Bone marrow (tissue), 2 donors: ENCODE data around the gene UBE2D2.
"Not testable (repeated sequence)": the region's sequence is repeated elsewhere in the genome, so short reads cannot be mapped to it uniquely, and the experiment has no call there.

Source experiments
- DNase-seq, 2 donors: peaks; one replicate each; lab custom pipeline; 2025; lab: John Stamatoyannopoulos, UW

UBE2D2 gene

DNA sequence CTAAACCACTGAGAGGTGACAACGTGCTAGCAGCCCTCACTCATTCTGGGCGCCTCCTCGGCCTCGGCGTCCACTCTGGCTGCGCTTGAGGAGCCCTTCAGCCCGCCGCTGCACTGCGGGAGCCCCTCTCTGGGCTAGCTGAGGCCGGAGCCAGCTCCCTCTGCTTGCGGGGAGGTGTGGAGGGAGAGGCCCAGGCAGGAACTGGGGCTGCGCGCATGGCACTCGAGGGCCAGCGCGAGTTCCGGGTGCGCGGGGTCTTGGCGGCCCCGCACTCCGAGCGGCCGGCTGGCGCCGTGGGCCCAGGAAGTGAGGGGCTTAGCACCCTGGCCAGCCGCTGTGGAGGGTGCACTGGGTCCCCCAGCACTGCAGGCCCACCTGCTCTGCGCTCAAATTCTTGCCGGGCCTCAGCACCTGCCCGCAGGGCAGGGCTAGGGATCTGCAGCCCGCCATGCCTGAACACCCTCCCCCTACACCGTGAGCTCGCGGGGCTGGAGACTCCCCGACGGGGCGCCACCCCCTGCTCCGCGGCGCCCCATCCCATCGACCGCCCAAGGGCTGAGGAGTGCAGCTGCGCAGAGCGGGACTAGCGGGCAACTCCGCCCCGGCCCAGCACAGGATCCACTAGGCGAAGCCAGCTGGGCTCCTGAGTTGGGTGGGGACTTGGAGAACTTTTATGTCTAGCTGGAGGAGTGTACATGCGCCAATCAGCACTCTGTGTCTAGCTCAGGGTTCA lies 11.8 kb upstream of the UBE2D2 start:
- no peak for DNase-seq

DNA sequence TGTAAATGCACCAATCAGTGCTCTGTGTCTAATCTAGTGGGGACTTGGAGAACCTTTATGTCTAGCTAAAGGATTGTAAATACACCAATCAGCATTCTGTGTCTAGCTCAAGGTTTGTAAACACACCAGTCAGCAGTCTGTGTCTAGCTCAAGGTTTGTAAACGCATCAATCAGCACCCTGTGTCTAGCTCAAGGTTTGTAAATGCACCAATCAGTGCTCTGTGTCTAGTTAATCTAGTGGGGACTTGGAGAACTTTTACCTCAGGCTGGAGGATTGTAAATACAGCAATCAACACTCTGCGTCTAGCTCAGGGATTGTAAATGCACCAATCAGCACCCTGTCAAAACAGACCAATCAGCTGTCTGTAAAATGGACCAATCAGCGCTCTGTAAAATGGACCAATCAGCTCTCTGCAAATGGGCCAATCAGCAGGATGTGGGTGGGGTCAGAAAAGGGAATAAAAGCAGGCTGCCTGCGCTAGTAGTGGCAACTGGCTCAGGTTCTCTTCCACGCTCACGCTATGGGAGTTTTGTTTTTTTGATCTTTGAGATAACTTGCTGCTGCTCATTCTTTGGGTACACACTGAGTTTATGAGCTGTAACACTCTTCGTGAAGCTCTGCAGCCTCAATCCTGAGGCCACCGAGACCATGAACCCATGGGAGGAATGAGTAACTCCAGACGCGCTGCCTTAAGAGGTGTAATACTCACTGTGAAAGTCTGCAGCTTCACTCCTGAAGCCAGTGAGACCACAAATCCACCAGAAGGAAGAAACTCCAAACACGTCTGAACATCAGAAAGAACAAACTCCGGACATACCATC lies 10.9 kb upstream of the UBE2D2 start:
- not testable (repeated sequence) for DNase-seq

DNA sequence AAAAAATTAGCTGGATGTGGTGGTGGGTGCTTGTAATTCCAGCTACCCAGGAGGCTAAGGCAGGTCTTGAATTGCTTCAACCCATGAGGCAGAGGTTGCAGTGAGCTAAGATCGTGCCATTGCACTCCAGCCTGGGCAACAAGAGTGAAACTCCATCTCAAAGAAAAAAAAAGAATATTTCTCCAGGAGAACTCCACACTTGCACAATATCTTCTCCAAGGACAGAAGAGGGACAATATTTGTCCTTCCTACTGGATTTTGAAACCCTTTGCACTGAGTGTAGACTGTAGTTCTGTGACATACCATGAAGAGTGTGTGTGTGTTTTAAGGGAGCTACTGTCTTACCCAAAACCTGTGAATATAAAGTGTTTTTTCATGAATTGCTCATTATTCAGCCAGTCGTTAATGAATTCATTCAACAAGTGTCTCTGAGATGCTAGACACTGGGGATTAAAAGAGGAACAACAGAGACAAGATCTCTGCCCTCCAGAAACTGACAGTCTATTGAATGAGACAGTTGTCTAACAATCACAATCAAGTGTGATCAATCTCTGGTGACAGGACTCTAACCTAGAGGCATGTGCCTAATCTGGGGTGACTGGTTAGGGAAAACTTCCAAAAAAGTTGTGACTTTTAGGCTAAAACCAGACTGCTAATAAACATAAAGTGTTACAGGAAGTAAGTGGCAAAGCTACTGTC lies 9.8 kb upstream of the UBE2D2 start:
- peak in 1 of 2 donors; percentile 15 for DNase-seq

DNA sequence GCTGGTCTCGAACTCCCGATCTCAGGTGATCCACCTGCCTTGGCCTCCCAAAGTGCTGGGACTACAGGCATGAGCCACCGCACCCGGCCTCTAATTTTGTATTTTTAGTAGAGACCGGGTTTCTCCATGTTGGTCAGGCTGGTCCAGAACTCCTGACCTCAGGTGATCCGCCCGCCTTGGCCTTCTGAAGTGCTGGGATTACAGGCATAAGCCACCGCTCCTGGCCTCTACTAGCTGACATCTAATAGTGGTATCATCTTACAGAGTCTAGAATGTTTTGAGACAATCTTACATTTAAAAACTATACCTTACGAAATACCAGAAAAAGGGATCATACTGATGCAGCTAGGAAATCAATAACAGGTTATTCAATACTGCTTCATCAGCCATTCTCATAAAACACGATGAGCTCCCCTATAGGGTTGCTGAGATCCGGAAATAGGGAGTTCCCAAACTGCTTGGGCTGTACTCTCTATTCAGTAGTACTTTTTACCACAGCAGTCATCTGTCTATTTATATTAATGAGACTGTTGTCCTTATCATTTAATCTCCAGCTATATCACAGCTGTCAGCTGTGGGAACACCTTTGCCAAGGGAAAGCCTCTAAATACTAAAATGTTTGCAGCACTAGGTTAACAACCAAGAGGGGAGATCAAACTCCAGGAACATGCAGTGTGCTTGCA lies 8.1 kb upstream of the UBE2D2 start:
- DNase-seq = no peak

DNA sequence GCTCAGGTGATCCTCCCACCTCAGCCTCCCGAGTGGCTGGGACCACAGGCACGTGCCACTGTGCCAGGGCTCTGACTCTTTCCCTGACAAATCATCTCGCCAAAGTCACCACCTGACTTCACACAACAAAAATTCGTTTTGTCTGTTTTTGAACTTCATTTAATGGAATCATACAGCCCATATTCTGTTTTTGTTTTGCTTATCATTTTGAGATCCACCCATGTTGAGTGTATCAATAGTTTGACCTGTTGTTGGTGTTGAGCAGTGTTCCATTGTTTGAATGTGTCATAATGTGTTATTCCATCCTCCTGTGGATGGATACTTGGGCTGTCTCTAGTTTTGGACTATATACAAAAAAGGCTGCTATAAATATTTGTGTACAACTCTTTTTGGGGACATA lies 6.9 kb upstream of the UBE2D2 start:
- no peak for DNase-seq

DNA sequence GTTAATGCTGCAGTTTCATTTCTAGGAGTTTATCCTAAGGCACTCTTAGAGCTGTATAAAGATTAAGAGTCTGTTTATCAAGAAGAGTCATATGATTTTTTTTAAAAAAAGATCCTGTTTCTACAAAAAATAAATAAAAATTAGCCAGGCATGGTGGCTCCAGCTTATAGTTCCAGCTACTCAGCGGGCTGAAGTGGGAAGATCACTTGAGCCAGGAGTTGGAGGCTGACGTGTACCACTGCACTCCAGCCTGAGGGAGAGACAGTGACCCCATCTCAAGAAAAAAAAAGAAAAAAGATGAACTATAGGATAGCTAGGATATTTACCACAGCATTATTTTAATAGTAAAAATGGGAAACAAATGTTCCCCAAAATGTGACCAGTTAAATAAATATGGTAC lies 3.3 kb upstream of the UBE2D2 start:
- no peak for DNase-seq

DNA sequence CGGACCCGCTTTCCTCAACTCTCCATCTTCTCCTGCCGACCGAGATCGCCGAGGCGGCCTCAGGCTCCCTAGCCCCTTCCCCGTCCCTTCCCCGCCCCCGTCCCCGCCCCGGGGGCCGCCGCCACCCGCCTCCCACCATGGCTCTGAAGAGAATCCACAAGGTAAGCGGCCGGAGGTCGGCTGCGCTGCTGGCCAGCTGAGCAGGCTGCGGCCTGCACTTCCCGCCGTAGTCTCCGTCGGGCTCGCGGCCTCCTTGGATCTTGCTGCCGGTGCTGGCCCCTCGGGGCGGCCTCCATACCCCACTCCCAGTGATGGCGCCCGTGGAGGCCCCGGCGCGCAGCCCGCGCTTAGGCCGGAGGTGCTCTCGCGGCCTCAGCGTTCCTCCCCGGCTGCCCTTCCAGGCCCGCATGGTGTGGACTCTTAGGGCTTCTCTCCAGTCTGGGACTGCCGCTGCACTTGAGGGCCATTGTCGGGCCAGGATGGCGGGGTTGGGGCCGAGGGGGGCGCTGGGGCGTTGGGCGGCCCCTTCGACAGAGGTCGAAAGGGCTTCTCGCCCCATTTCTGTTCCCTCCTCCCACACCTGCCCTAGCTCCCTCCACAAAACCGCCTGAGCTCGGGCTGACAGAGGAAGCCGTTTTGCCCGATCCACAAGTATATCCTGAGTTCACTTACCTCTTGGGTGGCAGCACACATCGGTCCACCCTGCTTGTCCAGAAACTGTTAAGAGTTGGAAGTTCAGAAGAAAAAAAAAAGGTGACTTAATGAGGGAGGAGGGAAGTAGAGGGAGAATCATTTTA lies 714 bp downstream of the UBE2D2 start:
- DNase-seq = peak; percentile 25 to 55

DNA sequence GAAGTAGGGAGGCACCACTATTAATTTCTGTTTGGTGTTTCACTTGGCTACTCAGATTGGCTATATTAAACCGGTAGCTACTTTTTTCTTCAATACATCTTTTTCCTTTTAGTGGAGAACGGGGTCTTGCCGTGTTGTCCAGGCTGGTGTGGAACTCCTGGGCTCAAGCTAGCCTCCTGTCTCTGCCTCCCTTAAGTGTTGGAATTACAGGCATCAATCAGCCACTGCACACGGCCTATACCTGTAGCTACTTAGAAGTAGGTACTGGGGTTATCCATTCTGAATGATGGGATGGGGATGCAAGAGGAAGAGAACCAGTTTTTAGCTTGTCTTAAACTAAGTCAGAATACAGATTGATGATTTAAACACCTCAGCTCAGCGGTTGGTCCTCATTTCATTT lies 1.7 kb downstream of the UBE2D2 start:
- DNase-seq = no peak

DNA sequence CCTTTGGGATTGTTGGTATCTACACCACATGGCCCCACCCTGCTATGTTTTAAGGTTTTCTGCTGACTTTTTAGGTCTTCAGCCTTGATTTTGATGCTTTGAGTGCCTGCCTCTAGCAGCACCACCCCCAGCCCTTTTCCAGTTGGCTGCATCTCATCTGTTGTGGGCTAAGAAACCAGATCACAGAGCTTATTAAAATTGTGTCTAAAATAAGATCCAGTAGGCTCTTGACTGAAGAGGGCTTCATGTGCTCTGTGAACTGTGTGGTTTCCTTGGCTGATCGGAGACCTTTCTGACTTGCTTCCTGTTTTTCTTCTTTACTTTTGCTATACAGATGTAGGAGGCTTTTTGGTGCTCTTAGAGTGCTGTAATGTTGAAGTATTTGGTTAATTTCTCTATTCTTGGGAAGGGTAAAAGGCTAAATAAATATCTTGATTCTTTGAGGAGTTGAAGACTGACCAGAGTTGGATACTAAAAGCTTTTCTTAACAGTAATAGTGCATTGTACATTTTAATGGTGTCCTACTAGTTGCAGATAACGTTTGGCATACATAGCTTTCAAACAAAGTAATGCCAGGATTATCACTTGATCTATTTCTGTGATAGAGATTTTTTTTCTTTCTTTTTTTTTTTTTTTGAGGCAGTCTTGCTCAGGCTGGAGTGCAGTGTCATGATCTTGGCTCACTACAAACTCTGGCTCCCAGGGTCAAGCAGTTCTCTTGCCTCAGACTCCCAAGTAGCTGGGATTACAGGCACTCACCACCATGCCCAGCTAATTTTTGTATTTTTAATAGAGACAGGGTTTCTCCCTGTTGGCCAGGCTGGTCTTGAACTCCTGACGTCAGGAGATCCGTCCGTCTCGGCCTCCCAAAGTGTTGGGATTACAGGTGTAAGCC lies 4.5 kb downstream of the UBE2D2 start:
- peak in 1 of 2 donors; percentile 82 for DNase-seq

DNA sequence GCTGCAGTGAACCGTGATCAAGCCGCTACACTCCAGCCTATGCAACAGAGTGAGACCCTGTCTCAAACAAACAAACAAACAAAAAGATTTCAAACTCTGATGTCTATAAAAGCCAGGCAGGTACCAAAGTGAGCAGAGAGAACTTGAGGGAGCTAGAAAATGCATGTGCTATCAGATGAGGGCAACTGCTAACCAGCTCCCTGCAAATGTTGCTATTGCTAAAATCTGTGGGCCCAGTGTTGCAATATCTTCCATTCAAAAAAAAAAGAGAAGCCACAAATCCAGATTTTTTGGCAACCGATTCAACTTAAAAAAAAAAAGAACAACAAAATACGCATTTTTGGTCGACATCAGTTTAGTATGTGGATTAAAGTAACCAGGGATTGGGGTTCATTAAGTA lies 5.5 kb downstream of the UBE2D2 start:
- DNase-seq = no peak

DNA sequence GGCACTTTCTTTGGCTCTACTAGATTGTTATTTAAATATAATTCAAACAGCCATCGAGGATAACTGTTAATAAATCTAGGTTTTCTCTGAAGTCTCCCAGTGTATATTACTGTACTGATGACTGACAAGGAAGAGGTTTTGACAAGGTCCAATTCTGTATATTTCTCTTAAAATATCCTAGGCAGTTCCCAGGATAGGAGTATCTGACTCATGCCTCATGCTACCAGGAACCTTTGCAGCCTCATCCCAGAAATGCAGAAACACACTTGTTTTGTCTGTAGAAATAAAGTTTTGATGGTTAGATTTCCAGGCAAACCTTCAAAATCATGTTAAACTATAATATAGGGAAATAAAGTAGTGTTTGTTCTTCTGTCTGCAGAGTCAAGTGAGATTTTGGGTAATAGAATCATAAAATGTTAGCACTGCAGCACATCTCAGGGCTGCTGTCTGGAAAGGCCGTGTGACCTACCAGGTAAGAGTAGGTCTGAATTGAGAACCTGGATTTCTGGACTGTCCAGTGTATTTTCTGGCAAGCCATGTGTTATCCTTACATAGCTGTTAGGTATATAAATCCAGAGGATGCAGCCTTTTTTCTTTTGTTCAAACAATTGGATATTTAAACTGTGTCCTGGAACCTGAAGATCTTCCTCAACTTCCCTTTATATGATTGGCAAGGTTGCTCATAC lies 8.3 kb downstream of the UBE2D2 start:
- DNase-seq = no peak

DNA sequence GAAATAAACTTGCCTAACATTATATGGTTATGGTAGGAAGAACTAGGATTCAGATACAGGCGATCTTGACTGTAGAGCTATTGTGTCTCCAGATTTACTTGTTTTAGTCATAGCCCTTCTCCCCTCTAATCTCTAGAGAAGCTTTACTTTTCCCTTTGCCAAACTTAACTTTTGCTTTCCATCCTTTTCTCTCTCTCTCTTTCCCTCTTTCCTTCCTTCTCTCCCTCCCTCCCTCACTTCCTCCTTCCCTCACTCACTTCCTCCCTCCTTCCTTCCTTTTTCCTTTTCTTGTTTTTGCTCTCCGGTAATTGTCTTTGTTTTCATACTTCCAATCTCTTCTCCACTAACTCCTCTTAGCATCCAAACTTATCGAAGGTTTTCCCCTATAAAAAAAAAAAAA lies 10.4 kb downstream of the UBE2D2 start:
- no peak for DNase-seq

DNA sequence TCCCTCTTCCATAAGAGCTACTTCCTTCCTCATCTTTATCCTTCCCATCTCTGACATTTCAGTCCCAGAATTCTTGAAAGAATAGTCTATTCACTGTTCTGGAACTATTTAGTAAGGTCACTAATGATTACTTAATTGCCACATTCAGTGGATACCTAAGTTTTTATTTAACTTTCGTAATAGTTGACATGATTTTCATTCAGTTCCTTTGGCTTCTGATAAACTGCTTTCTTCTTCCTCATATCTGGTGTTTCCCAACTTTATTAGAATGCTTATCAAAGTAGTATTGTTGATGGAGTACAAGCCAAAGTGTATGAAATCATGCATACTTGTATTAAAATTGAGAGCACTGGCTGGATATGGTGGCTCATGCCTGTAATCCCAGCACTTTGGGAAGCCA lies 10.8 kb downstream of the UBE2D2 start:
- no peak for DNase-seq

DNA sequence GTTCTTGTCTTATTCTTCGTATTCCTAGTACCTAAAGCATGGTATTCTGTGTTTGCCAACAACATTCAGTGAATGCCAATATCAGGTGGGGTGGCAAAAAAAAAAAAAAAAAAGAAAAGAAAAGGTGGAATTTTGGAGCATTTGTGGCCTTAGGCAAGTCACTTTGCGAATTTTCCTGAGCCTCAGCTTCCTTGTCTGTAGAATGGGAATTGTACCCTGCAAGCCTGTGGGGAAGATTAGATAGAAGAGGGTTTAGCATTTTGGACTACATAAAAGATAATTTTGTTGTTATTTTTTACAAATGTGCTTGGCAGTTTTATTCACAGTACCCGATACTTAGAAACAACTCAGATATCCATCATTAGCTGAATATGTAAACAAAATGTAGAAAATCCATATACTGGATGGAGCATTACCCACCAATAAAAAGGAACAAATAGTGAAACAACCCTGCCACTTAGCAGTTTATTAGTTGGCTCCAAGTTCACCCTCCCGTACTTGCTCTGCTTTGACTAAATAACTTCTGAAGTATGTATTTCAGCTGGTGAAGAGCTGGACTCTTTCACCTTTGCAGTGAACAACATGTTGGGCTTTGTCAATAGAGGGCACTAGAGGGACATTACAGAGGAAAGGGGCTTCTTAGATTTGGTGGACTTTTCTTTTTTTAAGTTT lies 13.6 kb downstream of the UBE2D2 start:
- DNase-seq = peak in 1 of 2 donors; percentile 39

DNA sequence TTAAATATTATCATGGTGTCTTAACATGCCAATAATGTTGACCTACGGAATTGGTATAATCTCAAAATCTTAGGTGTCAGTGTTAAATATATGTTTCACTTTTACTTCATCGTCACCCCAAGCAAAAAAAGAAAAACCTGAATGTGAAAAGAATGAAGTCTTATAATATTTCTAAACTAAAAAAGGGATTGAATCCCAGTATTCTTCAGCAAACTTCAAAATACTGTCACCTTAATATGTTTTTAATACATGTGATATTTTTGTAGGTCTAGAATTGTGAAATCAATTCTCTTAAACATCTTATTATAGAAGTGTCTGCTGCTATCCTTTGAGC lies 14.1 kb downstream of the UBE2D2 start:
- DNase-seq = no peak

DNA sequence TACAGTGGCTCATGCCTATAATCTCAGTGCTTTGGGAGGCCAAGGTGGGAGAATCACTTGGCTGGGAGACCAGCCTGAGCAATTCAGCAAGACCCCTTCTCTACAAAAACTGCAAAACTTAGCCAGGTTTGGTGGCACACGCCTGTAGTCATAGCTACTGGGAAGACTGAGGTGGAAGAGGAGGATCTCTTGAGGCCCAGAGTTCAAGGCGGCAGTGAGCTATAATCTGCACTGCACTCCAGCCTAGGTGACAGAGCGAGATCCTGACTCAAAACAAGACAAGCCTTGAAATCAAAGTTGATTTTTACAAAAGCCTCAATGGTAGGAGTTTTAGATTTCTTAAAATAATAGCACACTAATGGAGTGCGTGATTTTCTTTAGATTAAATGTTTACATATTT lies 14.6 kb downstream of the UBE2D2 start:
- no peak for DNase-seq

DNA sequence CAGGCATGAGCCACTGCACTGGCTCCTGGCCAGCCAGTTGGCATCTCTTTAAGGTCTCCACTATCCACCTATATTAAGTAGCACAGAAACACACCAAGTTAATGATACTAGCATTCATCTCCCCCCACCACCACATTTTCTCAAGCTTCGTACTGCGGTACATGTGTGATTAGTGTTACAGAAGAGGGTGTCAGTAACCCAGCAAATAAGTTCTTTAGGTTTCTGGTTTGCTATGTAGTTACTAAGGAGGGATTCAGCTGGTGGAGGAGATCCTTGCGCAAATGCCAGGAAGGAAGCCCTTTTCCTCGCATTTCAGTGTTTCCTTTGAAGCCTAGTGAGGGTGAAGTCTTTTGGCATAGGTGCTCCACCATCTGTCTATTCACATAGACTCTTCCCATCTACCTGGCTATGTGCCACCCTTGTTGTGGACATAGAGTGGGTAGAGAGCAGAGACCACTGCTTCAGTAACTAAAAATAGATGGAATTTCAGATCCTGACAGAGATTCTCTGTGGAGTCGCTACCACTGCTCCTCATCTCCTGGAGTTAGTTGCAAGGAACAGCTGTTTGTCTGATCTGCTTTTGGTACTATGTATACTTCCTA lies 16.7 kb downstream of the UBE2D2 start:
- DNase-seq = no peak

DNA sequence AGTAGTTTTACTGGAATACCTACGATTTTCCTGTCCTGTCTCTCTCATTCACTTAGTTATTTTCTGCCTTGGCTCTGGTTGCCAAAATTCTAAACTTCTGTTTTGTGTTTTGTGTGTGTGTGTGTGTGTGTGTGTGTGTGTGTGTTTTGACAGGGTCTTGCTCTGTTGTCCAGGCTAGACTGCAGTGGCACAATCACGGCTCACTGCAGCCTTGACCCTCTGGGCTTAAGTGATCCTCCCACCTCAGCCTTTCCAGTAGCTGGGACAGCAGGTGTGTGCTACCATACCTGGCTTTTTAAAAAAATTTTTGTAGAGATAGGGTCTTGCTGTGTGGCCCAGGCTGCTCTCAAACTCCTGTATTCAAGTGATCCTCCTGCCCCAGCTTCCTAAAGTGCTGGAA lies 17.2 kb downstream of the UBE2D2 start:
- DNase-seq = no peak

DNA sequence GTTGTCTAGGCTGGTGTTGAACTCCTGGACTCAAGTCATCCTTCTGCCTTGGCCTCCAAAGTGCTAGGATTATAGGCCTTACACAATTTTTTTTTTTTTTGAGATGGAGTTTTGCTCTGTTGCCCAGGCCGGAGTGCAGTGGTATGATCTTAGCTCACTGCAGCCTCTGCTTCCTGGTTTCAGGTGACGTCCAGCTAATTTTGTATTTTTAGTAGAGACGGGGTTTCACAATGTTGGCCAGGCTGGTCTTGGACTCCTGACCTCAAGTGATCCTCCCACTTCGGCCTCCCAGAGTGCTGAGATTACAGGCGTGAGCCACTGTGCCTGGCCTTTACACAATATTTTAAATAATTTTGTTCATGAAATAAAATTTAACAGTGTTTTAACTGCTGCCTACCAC lies 21.0 kb downstream of the UBE2D2 start:
- DNase-seq = not testable (repeated sequence)
